Panc1 (cell line): Measurements from ENCODE around the gene KRTAP10-10. TPM values are rescaled to one million over a fixed set of nuclear protein-coding genes. Genes with fewer than 3 reads are reported as not detected.

ENCODE experiments used
- ATAC-seq: fragments of 200-7000 bp; cut with Tn5 transposase; 2 replicates; pipeline ENCODE4 v1.9.1; 2020; ENCODE audit warnings: mild to moderate bottlenecking, moderate library complexity
- BruUV-seq: library from RNA; stranded (reverse); fragments of 400-500 nt; replicated peaks from 2 replicates; lab custom pipeline; 2021; lab: Mats Ljungman, UMichigan
- CTCF ChIA-PET: fragments of 300-600 bp; sonication (Branson Sonifier 250); formaldehyde crosslinking; loops from one replicate; lab custom pipeline; 2022; ENCODE audit warnings: antibody characterized with exemption; lab: Charles Lee
- POLR2A ChIA-PET: fragments of 300-600 bp; sonication (Branson Sonifier 250); formaldehyde crosslinking; loops from one replicate; lab custom pipeline; 2022; ENCODE audit warnings: antibody characterized with exemption; lab: Charles Lee
- DNase-seq: peaks from one replicate; pipeline ENCODE4 v3.0.0-alpha.2; 2010; ENCODE audit warnings: low read depth, low spot score
- H3K27ac ChIP-seq: 2 replicates; pipeline ENCODE4 v1.5.1; 2011; ENCODE audit warnings: mild to moderate bottlenecking, low read length, inconsistent platforms
- H3K27me3 ChIP-seq: fragments of 200-500 bp; sonication (Bioruptor generic); 2 replicates; pipeline ENCODE4 v1.6.0; 2014; ENCODE audit warnings: low read length, inconsistent platforms; ENCODE audit not compliant: control insufficient read depth, insufficient read depth
- H3K36me3 ChIP-seq: fragments of 200-500 bp; sonication (Bioruptor generic); 2 replicates; pipeline ENCODE4 v1.5.1; 2014; ENCODE audit warnings: inconsistent platforms, mild to moderate bottlenecking, low read length, moderate library complexity; ENCODE audit not compliant: control insufficient read depth, insufficient read depth
- H3K4me1 ChIP-seq: 2 replicates; pipeline ENCODE4 v1.5.1; 2011; ENCODE audit warnings: inconsistent platforms, mild to moderate bottlenecking, low read length, moderate library complexity; ENCODE audit not compliant: control insufficient read depth, insufficient read depth
- H3K4me3 ChIP-seq, 2 experiments: 2 replicates each; pipeline ENCODE4 v1.5.1; 2011 to 2012; ENCODE audit warnings: low read depth in 2 of 2, low read length in 2 of 2, mild to moderate bottlenecking in 2 of 2, inconsistent platforms in 1 of 2, moderate library complexity in 1 of 2
- H3K9me3 ChIP-seq: fragments of 200-500 bp; sonication (Bioruptor generic); 2 replicates; pipeline ENCODE4 v1.5.1; 2014; ENCODE audit warnings: low read depth, mild to moderate bottlenecking, inconsistent platforms, low read length, moderate library complexity; ENCODE audit not compliant: control insufficient read depth, insufficient read depth
- CTCF ChIP-seq: fragments of 450-650 bp; IDR thresholded peaks from 2 replicates; pipeline ENCODE4 v1.5.1; 2017; ENCODE audit warnings: mild to moderate bottlenecking
- POLR2AphosphoS5 ChIP-seq: IDR thresholded peaks from 2 replicates; pipeline ENCODE4 v1.6.1; 2012; ENCODE audit warnings: mild to moderate bottlenecking, low read depth, low read length, moderate library complexity
- REST ChIP-seq, 2 experiments: IDR thresholded peaks; 2 replicates each; pipeline ENCODE4 v1.6.1; 2011 to 2012; ENCODE audit warnings: low read depth in 2 of 2, control low read depth in 1 of 2, low read length in 1 of 2, mild to moderate bottlenecking in 1 of 2, moderate library complexity in 1 of 2; ENCODE audit not compliant: insufficient read depth in 1 of 2
- SIN3A ChIP-seq: IDR thresholded peaks from 2 replicates; pipeline ENCODE4 v1.6.1; 2012; ENCODE audit warnings: low read depth, mild to moderate bottlenecking, low read length, moderate library complexity, borderline replicate concordance; ENCODE audit not compliant: insufficient read depth
- TCF7L2 ChIP-seq: IDR thresholded peaks from 2 replicates; pipeline ENCODE4 v1.6.1; 2011; ENCODE audit warnings: mild to moderate bottlenecking, low read depth, low read length, inconsistent platforms
- in situ Hi-C: cut with HindIII; loops from 2 replicates; pipeline ENCODE4 v1.10.0; 2016; ENCODE audit warnings: low sequenced_read_pairs, low pct_unique_long_range_greater_than_20kb
- intact Hi-C: fragments of 100-400 bp; cut with micrococcal nuclease; formaldehyde crosslinking; loops from one replicate; pipeline ENCODE4 v1.10.0; 2022; ENCODE audit not compliant: unreplicated experiment
- total RNA-seq: library from RNA; stranded (reverse); gene quantifications from one replicate; pipeline ENCODE4 v1.2.1, GENCODE V29; 2021; ENCODE audit not compliant: unreplicated experiment

Gene KRTAP10-10
- total RNA-seq, 1 experiment from 2014 or later: not detected

- Histone ChIP-seq H3K36me3 (no peaks in the 10 kb centered on the region), H3K4me1 (no peaks in the 10 kb centered on the region), H3K4me3 (no peak within 1 kb of the TSS), H3K27me3 (no peaks in the 10 kb centered on the region), H3K27ac (no peak within 1 kb of the TSS), H3K9me3 (no peaks in the 10 kb centered on the region)
- ATAC-seq (no peak), DNase-seq (no peak)
- no TSS peak for BruUV-seq
- ChIA-PET POLR2A (no interaction called here), CTCF (no interaction called here)
- in situ Hi-C loops (no loop called here), intact Hi-C loops (no loop called here)
- TF ChIP-seq CTCF (no peak), REST (IDR thresholded peaks at IDR 0.05; ENCODE audit: insufficient read depth in 1 of 2, low read depth in 2 of 2, low read length in 1 of 2) (no peak), POLR2AphosphoS5 (no peak), TCF7L2 (no peak), SIN3A (no peak)
Measured at GRCh38 chr21:44657635-44658540, 20.7 kb downstream of the KRTAP10-10 start, which contains the start of gene KRTAP12-3. Gene KRTAP12-3, plus strand, starts transcription at chr21:44657932. Its CDS starts 48 bp downstream, at chr21:44657980.

- POLR2A ChIA-PET: no interaction called here
- Histone ChIP-seq H3K4me3 (no peak overlapping the region), H3K36me3 (no peaks in the 10 kb centered on the region), H3K27me3 (no peaks in the 10 kb centered on the region), H3K9me3 (no peaks in the 10 kb centered on the region), H3K4me1 (no peaks in the 10 kb centered on the region), H3K27ac (no peak overlapping the region)
- DNase-seq: no peak
- BruUV-seq: no TSS peak
- intact Hi-C loops (no loop called here), in situ Hi-C loops (no loop called here)
- CTCF ChIA-PET: no interaction called here
- ATAC-seq: no peak
- TF ChIP-seq CTCF: no peak
Measured at GRCh38 chr21:44658541-44658910, 21.4 kb downstream of the KRTAP10-10 start.
